Lower leg skin (tissue), 3 donors: ENCODE results near the gene CFAP69.

Experiments used
- CTCF ChIP-seq, 3 donors: fragments of 450-650 bp; IDR thresholded peaks; one replicate each; pipeline ENCODE4 v1.5.1; 2016; ENCODE audit warnings: antibody characterized with exemption in 3 of 3, mild to moderate bottlenecking in 3 of 3, moderate library complexity in 2 of 3
- POLR2A ChIP-seq, 2 donors: fragments of 450-650 bp; IDR thresholded peaks; one replicate each; pipeline ENCODE4 v1.6.1; 2016 to 2017; ENCODE audit warnings: antibody characterized with exemption in 2 of 2, mild to moderate bottlenecking in 1 of 2, moderate library complexity in 1 of 2

- no peak for TF ChIP-seq CTCF (IDR thresholded peaks at IDR 0.05)
- TF ChIP-seq POLR2A (IDR thresholded peaks at IDR 0.05), result no peak
Observed at GRCh38 chr7:90229682-90230081, 15.3 kb upstream of the CFAP69 start.
